ENCODE results near the gene CLNK. TPM values are rescaled to one million over a fixed set of nuclear protein-coding genes. Genes with fewer than 3 reads are reported as not detected.

The CLNK gene
- total RNA-seq, 2 donors from 2014 or later: not detected

- no peaks in the 10 kb centered on the region for H3K36me3 Mint-ChIP-seq (ENCODE audit: low read depth)
- no peaks in the 10 kb centered on the region for H3K27me3 ChIP-seq (ENCODE audit: control insufficient read depth, insufficient read depth, low read length, poor library complexity, severe bottlenecking)
These were observed 9.7 kb upstream of the CLNK start for GRCh38 chr4:10694151-10694827.

DNA sequence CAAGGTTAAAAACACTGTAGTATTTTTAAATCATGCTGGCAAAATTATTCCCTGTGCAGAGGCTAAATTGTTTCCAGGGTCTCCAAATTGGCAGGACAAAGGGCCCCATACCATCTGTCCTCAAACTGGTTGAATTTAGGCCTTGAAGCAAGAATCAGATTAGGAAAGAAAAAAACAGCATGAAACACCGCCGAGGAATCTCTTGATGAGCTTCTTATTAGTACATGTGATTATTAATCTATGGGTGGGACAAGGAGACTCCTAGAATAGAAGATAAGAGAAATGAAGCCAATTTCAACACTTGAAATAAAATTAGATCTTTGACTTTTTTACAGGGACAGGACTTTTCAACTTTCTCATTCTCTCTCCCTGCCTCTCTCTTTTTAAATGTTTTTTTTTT, 7.1 kb upstream of the CLNK start:
- Histone ChIP-seq H3K4me3 (ENCODE audit: low read length) (no peak overlapping the region), H3K9me3 (ENCODE audit: control insufficient read depth, low read length) (no peaks in the 10 kb centered on the region), H3K27me3 (ENCODE audit: control insufficient read depth, insufficient read depth, low read length, poor library complexity, severe bottlenecking) (no peaks in the 10 kb centered on the region), H3K27ac (ENCODE audit: low read depth, low read length) (no peak overlapping the region), H3K36me3 (ENCODE audit: control insufficient read depth, insufficient read depth, low read length) (no peaks in the 10 kb centered on the region), H3K9ac (ENCODE audit: extremely low read depth, low read length, poor library complexity, severe bottlenecking) (no peak overlapping the region), H3K4me1 (ENCODE audit: control insufficient read depth, insufficient read depth, low read length) (no peaks in the 10 kb centered on the region)
- Mint-ChIP-seq H3K27ac (no peak overlapping the region), H3K9me3 (no peaks in the 10 kb centered on the region), H3K27me3 (ENCODE audit: insufficient read depth) (no peaks in the 10 kb centered on the region), H3K4me3 (no peak overlapping the region), H3K4me1 (peaks cover 1% of the 10 kb centered on the region), H3K36me3 (ENCODE audit: low read depth) (no peaks in the 10 kb centered on the region)
- DNase-seq: no peak
- no peak for TF ChIP-seq CTCF (conservative IDR thresholded peaks at IDR 0.05)
- 90% methylated on average over 2 of the region's 2 CpGs for WGBS, 2 experiments (ENCODE audit: insufficient coverage in 1 of 2, insufficient read length in 1 of 2)

More at GRCh38 chr4:10694151-10694827, 9.7 kb upstream of the CLNK start:
- Histone ChIP-seq H3K9me3 (ENCODE audit: control insufficient read depth, low read length) (no peaks in the 10 kb centered on the region), H3K27ac (ENCODE audit: low read depth, low read length) (no peak overlapping the region), H3K4me1 (ENCODE audit: control insufficient read depth, insufficient read depth, low read length) (no peaks in the 10 kb centered on the region), H3K36me3 (ENCODE audit: control insufficient read depth, insufficient read depth, low read length) (no peaks in the 10 kb centered on the region), H3K9ac (ENCODE audit: extremely low read depth, low read length, poor library complexity, severe bottlenecking) (no peak overlapping the region), H3K4me3 (ENCODE audit: low read length) (no peak overlapping the region)
- WGBS, 2 experiments (ENCODE audit: insufficient coverage in 1 of 2, insufficient read length in 1 of 2): 89 to 100% methylated on average over 1 to 6 of the region's 6 CpGs
- H3K4me3 Mint-ChIP-seq: no peak overlapping the region
- H3K27me3 Mint-ChIP-seq (ENCODE audit: insufficient read depth): no peaks in the 10 kb centered on the region
- no peak for TF ChIP-seq CTCF (conservative IDR thresholded peaks at IDR 0.05)
- no peaks in the 10 kb centered on the region for H3K9me3 Mint-ChIP-seq
- no peak overlapping the region for H3K27ac Mint-ChIP-seq
- no peaks in the 10 kb centered on the region for H3K4me1 Mint-ChIP-seq
- DNase-seq: no peak

DNA sequence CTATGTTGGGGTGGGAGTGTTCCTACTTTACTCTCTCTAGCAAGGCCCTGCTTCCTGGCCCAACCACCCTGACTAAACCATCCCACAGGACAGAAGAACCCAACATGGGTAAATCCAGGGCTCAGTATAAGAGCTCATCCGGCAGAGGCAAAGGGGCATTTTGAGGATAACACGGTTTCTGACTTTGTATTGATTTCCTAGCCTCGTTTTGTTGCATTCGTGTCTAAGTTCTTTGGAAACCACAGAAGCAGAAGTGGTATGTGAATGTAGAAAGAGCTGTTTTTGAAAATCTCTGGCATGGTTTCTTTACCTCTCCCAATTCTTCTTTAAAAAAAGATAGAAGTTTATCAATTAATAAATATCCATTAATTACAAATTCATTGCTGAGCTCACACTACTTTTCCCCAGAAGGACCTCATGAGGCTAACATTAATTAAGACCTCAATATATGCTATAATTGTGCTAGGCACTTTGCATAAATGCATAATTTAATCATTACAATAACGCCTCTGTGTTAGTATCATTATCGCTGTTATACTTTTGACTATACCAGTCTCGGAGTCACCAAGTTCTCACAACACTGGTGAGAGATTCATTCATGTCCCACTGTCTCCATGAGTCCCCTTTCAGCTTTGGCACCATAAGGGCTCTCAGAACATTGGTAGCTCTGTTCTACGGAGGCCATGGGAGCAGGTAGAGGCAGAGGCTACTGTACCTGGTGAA, 5.8 kb upstream of the CLNK start:
- TF ChIP-seq CTCF (conservative IDR thresholded peaks at IDR 0.05): no peak
- no peaks in the 10 kb centered on the region for H3K27me3 Mint-ChIP-seq (ENCODE audit: insufficient read depth)
- no peaks in the 10 kb centered on the region for H3K36me3 ChIP-seq (ENCODE audit: control insufficient read depth, insufficient read depth, low read length)
- no peak overlapping the region for H3K27ac ChIP-seq (ENCODE audit: low read depth, low read length)
- H3K27me3 ChIP-seq (ENCODE audit: control insufficient read depth, insufficient read depth, low read length, poor library complexity, severe bottlenecking): no peaks in the 10 kb centered on the region
- no peaks in the 10 kb centered on the region for H3K36me3 Mint-ChIP-seq (ENCODE audit: low read depth)
- H3K9ac ChIP-seq (ENCODE audit: extremely low read depth, low read length, poor library complexity, severe bottlenecking): no peak overlapping the region
- H3K9me3 Mint-ChIP-seq: no peaks in the 10 kb centered on the region
- no peak for DNase-seq
- H3K9me3 ChIP-seq (ENCODE audit: control insufficient read depth, low read length): no peaks in the 10 kb centered on the region
- 95 to 97% methylated on average over 5 to 8 of the region's 8 CpGs for WGBS, 2 experiments (ENCODE audit: insufficient coverage in 1 of 2, insufficient read length in 1 of 2)
- no peak overlapping the region for H3K4me3 Mint-ChIP-seq
- no peaks in the 10 kb centered on the region for H3K4me1 ChIP-seq (ENCODE audit: control insufficient read depth, insufficient read depth, low read length)
- H3K4me1 Mint-ChIP-seq: peaks cover 5% of the 10 kb centered on the region
- no peak overlapping the region for H3K27ac Mint-ChIP-seq
- H3K4me3 ChIP-seq (ENCODE audit: low read length): no peak overlapping the region
